HFFc6 (cell line): ENCODE results near the gene AHCTF1. TPM values are rescaled to one million over a fixed set of nuclear protein-coding genes. Genes with fewer than 3 reads are reported as not detected.
"Not testable (repeated sequence)": the region's sequence is repeated elsewhere in the genome, so short reads cannot be mapped to it uniquely, and the experiment has no call there.

Source experiments
- DNase-seq: peaks from one replicate; pipeline ENCODE4 v3.0.0-alpha.2; 2018
- H3K27ac Mint-ChIP-seq: 2 replicates; pipeline ENCODE4 v1.8.0; 2020; ENCODE audit warnings: mild to moderate bottlenecking, mixed read lengths
- H3K27me3 Mint-ChIP-seq: 2 replicates; pipeline ENCODE4 v1.8.0; 2021; ENCODE audit warnings: mild to moderate bottlenecking, moderate library complexity, mixed read lengths; ENCODE audit not compliant: insufficient read depth
- H3K36me3 Mint-ChIP-seq: 2 replicates; pipeline ENCODE4 v1.8.0; 2021; ENCODE audit warnings: low read depth, mixed read lengths
- H3K4me1 Mint-ChIP-seq: 2 replicates; pipeline ENCODE4 v1.8.0; 2020; ENCODE audit warnings: low read depth, mixed read lengths
- H3K4me3 Mint-ChIP-seq: 2 replicates; pipeline ENCODE4 v1.8.0; 2020; ENCODE audit warnings: mild to moderate bottlenecking, moderate library complexity, mixed read lengths
- H3K9me3 Mint-ChIP-seq: 2 replicates; pipeline ENCODE4 v1.8.0; 2020; ENCODE audit warnings: mild to moderate bottlenecking, mixed read lengths
- CTCF ChIP-seq: fragments of 200-600 bp; sonication (generic); IDR thresholded peaks from 2 replicates; pipeline ENCODE4 v1.5.0; 2021; ENCODE audit warnings: antibody characterized with exemption, mild to moderate bottlenecking
- total RNA-seq, 6 experiments: library from RNA; stranded (reverse); fragmentation: NEBNext Ultra II Directional; extraction: Animal tissue kit (Norgen Biotek cat#: 25700); gene quantifications; 2 replicates in 1 of 6; 3 replicates in 5 of 6; pipeline ENCODE4 v1.2.3, GENCODE V29; 2021

Gene AHCTF1
- total RNA-seq, 6 experiments from 2014 or later = 28.2 to 32.8 (median 30.6) TPM

GRCh38 chr1:246875041-246876026 is 56.4 kb downstream of the AHCTF1 start:
- DNase-seq = peak; percentile 87
- Mint-ChIP-seq H3K4me1 (peaks cover 27% of the 10 kb centered on the region), H3K9me3 (no peaks in the 10 kb centered on the region)

GRCh38 chr1:246865921-246866320 is 65.8 kb downstream of the AHCTF1 start:
- Mint-ChIP-seq H3K9me3 (no peaks in the 10 kb centered on the region), H3K36me3 (peaks cover 29% of the 10 kb centered on the region), H3K4me1 (peaks cover 7% of the 10 kb centered on the region), H3K4me3 (no peak overlapping the region), H3K27ac (no peak overlapping the region), H3K27me3 (no peaks in the 10 kb centered on the region)
- no peak for DNase-seq
- no peak for TF ChIP-seq CTCF

More at GRCh38 chr1:246875041-246876026, 56.4 kb downstream of the AHCTF1 start:
- H3K36me3 Mint-ChIP-seq = peaks cover 39% of the 10 kb centered on the region
- no peak for TF ChIP-seq CTCF
- H3K27ac Mint-ChIP-seq = peak overlapping the region; percentile 96
- no peaks in the 10 kb centered on the region; the same call in 1 of the 2 replicates for H3K27me3 Mint-ChIP-seq
- H3K4me3 Mint-ChIP-seq = peak overlapping the region; percentile 72

- not testable (repeated sequence) for H3K4me1 Mint-ChIP-seq, DNase-seq, H3K27ac Mint-ChIP-seq, H3K27me3 Mint-ChIP-seq, H3K4me3 Mint-ChIP-seq, H3K9me3 Mint-ChIP-seq
- peaks cover 15% of the 10 kb centered on the region for H3K36me3 Mint-ChIP-seq
Observed at GRCh38 chr1:246863791-246864190, 68.0 kb downstream of the AHCTF1 start.

- Mint-ChIP-seq H3K27ac (no peak overlapping the region), H3K36me3 (peaks cover 18% of the 10 kb centered on the region), H3K4me1 (no peaks in the 10 kb centered on the region), H3K4me3 (no peak overlapping the region), H3K9me3 (no peaks in the 10 kb centered on the region), H3K27me3 (no peaks in the 10 kb centered on the region; the same call in 1 of the 2 replicates)
- no peak for DNase-seq
- no peak for TF ChIP-seq CTCF
Observed at GRCh38 chr1:246860401-246860800, 71.3 kb downstream of the AHCTF1 start.

- no peak overlapping the region for H3K4me3 Mint-ChIP-seq
- DNase-seq = no peak
- H3K4me1 Mint-ChIP-seq = no peaks in the 10 kb centered on the region
- TF ChIP-seq CTCF = no peak
- no peak overlapping the region for H3K27ac Mint-ChIP-seq
- H3K9me3 Mint-ChIP-seq = no peaks in the 10 kb centered on the region
- H3K27me3 Mint-ChIP-seq = peaks cover 1% of the 10 kb centered on the region
- H3K36me3 Mint-ChIP-seq = peaks cover 18% of the 10 kb centered on the region
Observed at GRCh38 chr1:246856371-246856770, 75.4 kb downstream of the AHCTF1 start.

- H3K27ac Mint-ChIP-seq, H3K4me1 Mint-ChIP-seq, H3K27me3 Mint-ChIP-seq, H3K4me3 Mint-ChIP-seq, DNase-seq, H3K9me3 Mint-ChIP-seq: not testable (repeated sequence)
- H3K36me3 Mint-ChIP-seq = peaks cover 34% of the 10 kb centered on the region
Observed at GRCh38 chr1:246850640-246851039, 81.1 kb downstream of the AHCTF1 start.
